Activated CD8-positive, alpha-beta memory T cell treated with anti-CD3 and anti-CD28 coated beads for 1 hour (primary cell): ENCODE results near the gene ADAMTS9.

ENCODE experiments used
- DNase-seq, 2 donors: peaks; one replicate each; pipeline ENCODE4 v3.0.0-alpha.2; 2020; ENCODE audit warnings: low read depth in 1 of 2; ENCODE audit errors: extremely low read depth in 1 of 2

ADAMTS9 gene

DNA sequence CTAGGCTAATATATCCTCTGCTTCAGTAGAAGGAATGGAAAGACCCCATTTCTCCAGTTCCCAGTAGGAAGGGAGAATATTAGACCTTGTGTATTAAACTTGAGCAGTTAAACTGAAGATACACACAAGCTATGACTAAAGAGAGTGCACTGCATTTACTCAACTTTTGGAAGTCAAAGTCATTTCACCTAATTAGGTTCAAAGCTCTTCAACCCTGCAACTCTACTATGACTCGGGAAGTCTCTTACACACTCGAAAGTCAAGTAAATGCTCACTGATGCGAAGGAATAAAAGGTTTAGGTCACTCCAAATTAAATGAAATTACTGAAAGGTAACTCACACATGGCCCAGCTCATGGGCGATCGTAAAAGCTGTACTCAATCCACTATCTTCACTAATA lies 33.8 kb downstream of the ADAMTS9 start:
- DNase-seq, result no peak

DNA sequence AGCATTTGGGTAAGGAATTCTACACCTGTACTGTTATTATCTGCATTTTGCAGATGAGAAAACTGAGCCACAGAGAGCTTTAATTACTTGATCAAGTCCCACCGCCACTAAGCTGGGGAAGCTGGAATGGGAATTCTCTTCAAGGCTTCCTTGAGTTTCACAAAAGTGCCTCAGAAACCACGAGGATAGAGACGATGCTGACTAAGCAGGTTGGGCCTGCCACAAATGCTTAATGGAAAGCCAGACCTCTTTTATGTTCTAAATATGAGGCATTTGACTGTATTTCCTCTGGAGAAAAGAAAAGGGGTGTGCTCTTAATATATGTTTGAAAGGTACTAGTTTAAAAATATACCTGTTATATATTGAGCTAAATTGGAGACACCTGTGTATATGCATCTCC lies 34.7 kb downstream of the ADAMTS9 start:
- no peak for DNase-seq

DNA sequence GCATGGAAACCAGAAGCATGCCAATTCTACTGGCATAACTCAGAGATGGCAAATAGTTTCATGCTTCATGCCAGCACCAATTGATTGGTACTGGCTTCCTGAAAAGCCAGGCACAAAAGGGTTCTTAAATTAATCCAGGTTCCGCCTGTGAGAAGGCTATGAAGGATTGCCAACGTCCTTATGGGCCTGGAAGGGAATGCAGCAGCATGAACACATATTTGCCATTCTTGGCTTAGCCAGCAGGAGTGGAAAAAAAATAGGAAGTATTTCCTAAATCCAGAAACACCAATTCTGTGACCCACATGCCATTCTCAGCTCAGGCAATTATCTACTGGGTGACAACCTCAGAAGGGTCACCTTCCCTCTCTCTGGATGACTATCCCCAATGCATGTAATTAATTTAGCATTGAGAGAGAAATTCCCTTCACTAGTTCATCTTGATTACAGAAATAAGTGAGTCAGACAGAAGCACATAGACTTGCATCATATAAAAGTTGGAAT lies 36.0 kb downstream of the ADAMTS9 start:
- DNase-seq, result no peak

DNA sequence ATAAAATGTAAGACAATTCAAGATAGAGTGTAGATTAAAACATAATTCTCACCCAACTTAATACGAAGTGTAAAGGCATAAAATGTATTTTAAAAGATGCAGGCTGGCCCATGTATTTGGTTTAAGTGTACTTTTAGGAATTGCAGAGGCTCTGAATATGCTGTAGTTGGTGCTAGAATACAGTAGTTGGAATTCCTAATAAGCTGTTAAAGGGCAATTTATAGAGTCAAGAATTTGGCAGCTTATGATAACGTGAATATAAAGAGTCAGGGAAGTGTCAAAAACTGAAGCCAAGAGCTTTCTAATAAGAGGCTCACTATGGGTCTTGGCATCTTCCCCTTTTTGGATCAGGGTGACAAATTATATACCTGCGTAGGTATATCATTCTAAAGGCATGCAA lies 36.5 kb downstream of the ADAMTS9 start:
- DNase-seq, result no peak

DNA sequence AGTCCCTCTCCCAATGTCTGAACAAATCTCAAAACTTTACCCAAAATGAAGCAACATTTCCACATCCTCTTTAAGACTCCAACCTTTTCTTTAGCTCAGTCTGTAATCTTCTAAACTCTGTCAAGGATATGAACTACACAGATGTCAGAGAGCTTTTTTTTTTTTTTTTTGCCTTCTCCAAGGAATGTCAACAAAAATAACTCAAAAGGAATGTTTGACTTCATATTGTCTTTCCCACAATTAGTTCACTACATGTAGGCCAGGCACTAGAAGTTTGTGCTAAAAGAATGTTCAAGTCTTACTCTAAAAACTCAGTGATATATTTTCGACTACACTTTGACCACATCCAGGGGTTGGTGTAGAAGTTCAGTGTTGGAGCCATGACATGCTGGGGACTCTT lies 37.1 kb downstream of the ADAMTS9 start:
- no peak for DNase-seq

DNA sequence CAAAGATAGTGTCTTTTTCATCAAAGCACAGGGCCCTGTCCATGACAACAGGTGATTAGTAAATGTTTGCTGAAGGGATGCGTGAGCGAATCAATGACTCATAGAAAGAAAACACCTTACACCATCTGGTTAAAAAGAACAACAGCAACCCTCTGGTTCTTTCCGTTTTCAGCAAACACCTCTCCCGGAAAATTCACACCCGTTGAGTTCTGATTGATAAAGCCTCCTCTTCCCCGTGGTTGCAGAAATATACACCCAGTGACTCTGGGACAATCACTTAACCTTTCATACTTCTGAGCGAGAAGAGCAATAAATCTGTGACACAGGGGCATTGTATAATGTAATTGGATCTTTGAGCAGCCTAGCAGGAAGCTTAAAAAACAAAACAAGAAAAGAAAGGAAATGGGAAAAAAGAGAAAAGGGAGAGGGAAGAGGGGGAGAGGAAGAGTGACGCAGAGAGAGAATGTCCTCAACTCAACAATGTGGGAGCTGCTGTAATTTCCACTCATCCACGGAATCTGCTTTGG lies 37.6 kb downstream of the ADAMTS9 start:
- DNase-seq, result no peak

DNA sequence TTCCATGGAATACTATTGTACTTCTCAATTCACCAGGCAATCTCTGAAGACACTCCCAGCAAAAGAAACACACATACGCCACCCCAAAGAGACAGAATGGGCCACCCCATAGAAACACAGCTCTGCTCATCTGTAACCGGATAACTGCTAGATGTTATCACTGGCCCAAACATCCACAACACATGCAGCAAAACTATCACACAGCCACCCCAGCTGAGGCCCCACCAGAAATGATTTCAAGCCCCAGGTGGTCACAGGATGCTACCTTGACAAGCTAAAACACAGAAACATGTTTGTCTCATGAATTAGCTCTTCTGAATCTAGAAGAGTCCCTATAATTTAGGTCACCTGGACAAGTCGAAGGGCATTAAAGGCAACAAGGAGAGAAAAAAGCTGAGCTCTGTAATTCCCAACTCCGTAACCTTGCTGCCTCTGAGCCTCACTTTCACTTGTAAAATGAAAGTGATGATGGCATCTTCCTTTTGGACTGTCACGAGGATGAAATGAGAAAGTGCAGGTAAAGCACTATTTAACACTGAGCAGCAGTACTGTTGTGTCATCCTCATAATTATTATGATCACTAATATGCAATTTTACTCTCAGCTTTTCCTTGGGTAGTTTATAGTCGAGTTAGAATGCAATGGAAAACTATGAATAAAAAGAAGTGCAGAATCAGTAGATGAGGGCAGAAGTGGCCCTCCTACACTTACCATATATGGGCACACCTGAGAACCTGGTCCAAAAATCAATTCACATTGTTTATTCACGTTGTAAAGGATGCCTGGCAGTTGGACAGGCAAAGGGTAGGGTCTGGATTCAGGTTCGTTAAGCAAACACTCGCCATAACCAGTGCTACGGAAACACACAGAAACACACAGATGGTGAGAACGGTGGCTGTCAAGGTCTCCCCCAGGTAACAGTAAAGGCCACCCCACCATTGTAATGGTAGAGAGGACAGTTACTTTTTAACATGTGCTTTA lies 38.6 kb downstream of the ADAMTS9 start:
- no peak for DNase-seq

DNA sequence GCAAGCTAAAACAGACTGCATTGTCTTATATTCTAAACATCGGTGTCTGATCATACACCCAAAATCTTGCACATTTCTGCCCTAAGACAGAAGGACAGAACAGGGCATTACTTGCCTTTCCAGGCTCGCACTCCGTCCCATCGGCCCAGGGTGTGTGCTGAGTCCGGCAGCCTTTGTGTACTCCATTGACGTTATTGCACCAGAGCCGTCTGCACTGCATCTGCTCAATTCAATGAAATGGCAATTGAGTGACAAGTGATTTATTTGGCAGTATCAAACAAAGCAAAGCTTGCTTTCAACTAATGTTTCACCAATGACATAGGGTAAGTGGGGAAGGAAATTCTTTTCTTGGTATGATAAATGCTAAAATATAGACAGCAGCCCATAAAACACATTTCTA lies 40.0 kb downstream of the ADAMTS9 start:
- no peak for DNase-seq

DNA sequence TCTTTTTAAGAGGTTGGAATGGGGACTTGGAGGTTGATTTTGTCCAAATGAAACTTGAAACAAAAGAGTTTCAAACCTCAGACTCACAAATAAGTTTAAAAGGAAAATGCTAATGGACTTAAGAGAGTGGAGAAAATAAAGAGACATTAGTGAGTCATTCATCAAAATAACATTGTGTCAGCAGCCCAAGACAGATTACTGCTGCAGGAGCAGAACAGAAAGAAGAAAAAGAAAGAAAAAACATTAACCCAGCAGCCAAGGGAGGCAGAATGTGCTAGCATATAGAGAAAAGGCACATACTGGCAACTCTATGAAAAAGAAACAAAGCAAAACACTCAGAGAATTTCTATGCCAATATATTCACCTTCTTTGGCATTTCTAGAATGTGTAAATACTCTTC lies 42.6 kb downstream of the ADAMTS9 start:
- no peak for DNase-seq

DNA sequence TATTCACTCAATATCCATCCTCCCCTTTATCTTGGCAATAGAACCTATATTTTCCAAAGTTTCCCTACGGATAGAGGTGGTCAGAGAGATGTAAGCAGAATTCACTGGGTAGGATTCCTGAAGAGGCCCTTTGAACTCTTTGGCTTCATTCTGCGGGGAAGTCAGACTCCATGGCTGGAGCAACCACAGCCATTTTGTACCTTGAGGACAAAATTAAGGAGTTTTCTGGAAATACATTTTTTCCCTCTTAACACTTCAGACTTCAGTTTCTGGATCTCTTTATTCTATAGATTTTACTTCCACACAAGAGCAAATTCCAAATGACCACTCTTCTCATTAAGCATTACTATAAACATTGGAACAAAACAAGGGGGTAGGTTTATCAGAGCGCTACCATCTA lies 43.3 kb downstream of the ADAMTS9 start:
- DNase-seq, result no peak

DNA sequence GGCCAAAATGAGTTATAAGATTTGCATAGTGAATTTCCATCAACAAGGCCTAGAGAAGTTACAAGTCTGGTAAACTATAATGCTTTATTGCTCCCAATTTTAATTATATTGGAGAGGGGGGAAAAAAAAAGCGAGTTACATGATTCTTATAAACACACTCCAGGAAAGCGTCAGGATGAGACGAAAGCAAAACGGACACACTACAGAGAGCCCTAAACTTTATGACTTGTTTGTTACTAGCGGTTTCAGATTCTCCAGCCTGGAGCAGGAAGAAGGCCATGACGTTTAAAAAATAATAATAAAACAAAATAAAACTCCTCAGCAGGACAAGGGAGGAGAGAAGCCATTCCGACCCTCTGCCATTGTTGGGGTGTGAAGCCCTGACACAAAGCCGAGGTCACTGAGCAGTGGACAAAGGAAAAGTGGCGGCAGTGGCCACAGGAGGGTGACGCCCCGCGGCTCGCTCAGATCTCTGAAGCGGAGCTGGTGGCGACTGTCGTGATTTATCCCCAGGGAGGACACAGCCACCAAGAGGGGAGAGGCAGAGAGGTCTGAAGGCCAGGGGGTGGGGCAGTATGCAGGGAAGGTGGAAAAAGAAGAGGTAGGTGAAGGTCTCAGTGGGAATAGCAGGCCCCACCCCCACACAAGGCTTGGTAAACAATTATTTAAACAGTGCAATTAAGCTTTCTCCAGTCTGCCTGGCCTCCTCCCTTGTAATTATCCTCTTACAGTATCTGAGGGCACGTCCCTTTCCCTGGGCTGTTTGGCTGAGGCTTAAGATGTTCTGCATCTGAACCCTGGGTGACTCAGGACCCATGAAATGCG lies 45.3 kb downstream of the ADAMTS9 start:
- no peak for DNase-seq

DNA sequence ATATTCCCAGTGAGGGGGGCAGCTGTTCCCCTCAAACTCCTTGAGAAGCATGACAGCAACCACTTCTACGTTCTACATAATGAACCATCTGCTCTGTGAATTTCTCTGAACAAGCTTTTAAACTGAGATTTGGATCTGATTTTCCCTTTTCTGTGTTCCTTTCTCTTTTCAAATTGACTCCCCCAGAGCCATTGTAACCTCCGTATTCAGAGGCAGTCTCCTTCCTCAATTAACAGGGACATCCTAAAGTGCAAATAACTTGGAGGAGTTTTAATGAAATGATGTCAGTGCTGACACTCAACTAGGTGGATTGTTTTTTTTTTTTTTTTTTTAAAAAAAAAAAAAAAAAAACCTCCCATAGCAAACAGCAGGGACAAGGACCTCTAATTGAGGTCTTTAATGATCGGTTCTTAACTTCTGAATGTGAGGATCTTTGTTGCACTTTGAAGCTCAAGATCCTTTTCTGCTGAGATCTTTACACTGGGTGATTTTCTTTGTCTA lies 48.8 kb downstream of the ADAMTS9 start:
- DNase-seq, result no peak

DNA sequence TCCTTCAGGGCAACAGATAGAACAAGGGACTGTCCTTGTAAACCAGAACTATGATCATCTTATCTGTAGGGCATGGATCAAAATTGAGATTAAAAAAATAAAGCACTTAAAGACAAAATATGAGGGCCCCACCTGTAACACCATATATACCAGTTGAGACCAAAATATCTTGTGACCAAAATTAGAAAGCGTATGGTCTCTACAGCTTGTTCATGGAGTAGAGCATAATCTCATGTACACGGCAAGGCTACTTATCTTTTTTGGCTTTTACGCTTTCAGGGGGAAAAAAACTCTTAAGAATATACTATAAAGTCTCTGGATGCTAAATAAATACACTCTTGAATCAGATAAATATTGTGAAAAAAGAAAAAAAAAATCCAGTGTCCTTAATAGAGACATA lies 49.3 kb downstream of the ADAMTS9 start:
- no peak for DNase-seq

DNA sequence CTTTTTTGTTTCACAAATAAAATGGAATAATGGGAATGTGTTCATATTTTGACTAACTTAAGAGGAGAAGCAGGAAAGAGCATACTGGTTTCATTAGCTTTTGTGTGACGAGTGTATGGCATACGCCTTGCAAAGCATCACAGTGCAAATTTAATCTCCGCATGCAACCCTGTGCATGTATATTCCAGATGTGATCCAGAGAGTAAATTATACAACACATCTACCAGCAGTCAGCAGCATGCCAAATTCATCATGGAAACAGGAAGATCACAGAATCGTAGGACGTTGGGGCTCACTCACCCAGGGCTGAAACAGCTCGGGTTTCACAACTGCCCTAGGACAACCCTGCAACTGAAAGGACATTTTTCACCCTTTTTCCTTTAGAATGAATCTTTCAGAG lies 53.4 kb downstream of the ADAMTS9 start:
- DNase-seq, result no peak

DNA sequence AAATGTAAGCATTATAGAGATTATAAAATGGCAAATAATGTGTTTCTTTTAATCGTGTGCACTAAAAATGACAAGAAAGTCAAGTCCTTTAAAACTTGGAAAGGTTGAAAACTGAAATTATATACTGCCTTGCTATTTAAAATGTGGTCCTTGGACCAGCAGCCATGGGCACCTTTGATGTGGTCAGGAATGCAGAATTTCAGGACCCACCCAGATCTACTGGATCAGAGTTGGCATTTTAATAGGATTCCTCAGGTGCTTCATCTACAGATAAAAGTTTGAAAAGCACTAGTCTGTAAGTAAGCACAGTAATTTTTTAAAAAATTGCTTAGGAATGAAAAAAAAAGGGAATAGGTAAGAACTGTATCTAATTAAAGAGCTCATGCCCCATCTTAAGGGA lies 55.8 kb downstream of the ADAMTS9 start:
- DNase-seq, result no peak

DNA sequence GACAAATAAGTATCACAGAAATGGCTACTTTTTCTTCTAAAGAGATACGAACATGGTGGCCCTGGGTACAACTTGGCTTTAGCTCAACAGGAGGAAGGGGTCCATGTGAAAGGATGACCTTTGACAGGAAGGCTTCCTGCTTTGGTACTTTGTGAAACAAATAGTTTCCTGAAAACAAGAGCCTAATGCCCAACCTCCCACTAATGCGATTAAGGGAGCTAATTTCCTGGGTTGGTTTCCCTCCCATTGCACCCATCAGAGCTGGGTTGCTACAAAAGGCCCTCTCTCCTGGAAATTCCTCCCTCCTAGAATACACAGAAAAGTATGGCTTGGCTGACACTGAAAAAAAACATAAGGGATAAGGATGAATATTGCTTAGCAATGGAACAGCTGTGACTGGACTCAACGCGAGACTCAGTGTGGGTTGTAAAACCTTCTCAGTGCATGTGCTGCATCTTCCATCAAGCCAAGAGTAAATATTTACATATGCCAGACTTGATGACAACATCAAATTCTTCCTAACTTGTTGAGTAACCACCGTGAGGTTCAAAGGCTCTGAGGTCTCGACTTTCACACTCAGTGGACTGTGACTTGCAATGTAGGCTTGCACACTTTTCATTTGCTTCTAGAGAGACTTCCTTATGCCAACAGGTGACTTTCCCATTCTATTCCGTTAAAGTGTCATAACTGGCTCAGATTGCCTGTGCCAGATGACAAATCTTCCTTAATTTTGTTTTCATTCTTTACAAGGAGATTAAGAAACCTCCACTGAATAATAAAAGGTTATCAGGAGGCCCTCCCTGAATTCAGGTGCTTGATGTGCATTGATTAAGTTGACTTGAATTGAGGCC lies 60.1 kb downstream of the ADAMTS9 start:
- no peak for DNase-seq

DNA sequence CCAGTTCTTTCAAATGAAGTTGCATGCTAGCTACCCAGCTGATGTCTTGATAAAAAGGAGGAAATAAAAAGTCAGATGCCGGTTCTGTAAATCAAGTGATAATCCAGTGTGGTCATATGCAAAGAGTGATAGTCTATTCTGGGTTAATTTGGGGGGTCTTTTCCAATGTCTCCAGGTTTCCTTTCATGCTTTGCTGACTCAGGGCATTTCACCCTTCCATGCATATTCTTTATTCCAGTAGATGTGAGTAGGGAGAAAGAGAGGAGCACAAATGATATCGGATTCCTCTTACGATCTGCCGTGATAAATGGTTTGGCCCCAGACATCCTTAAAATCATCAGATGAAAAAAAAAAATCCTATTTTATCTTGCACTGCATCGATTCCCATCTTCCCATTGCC lies 60.8 kb downstream of the ADAMTS9 start:
- DNase-seq, result no peak

DNA sequence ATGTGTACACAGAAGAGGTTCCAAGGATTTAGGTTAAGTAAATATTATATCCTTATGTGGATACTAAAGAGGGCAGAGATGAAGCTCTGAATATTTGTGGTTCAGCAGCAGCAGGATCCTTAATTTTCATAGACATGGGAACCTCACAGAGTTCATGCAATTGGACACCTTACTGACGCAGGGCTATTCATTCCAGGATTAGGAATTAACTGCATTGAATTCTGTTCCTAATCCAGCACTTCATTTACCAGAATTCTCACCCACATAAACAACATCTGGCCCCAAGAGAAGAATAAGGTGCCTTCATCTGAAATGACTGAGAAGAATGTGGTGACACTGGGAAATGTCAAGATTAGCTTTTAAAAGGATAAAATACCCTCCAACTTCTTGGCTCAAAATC lies 62.4 kb downstream of the ADAMTS9 start:
- no peak for DNase-seq

DNA sequence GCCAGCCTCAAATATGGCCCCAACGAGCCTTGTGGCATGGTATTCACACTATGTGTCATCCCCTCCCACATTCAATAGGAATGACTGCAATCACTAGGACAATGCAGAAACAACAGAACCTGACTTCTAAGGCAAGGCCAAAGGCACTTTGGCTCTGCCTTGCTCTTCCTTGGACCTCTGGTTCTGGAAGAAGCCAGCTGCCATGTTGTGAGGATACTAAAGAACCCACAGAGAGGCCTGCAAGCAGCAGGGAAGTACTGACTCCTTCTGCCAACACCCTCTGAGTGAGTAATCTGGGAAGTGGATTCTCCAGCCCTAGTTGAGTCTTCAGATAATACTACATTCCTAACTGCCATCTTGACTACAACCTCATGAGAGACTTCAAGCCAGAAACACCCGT lies 64.7 kb downstream of the ADAMTS9 start:
- no peak for DNase-seq

DNA sequence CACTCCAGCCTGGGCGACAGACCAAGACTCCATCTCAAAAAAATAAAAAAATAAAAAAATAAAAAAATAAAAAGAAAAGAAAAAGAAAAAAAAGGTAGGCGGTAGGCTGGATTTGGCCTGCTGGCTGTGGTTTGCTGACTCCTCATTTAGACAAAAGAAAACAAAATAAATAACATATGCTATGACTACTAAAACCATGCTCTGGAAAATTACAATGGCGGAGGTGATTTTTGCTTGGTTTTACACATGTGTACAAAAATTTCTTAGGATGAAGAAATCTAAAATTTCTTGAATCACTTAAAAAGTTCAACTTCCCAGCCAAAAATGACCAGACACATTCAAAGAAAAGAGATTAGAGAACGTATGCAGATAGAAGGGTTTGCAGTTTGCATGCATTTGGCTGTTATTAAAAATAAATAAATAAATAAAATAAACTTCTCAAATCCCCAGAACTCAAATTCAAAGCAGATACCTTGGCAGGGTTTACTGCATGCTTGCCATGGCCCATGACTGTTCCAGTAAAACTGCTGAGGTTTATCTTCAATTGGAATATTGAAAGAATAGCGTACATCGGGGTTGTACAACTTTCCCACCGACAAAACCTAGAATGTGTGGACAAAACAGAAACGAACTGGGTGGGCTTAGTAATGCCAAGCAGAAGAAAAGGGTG lies 65.9 kb downstream of the ADAMTS9 start:
- DNase-seq, result no peak
